Nephron (organoid): ENCODE results near the gene GAK.

Experiments used
- H3K27ac Mint-ChIP-seq, 3 experiments: 2 replicates each; pipeline ENCODE4 v1.8.0; 2020; ENCODE audit warnings: mixed read lengths in 3 of 3, mild to moderate bottlenecking in 2 of 3, moderate library complexity in 1 of 3
- H3K27me3 Mint-ChIP-seq: 2 replicates; pipeline ENCODE4 v1.8.0; 2021; ENCODE audit warnings: low read depth, mild to moderate bottlenecking, moderate library complexity, mixed read lengths
- H3K36me3 Mint-ChIP-seq: 2 replicates; pipeline ENCODE4 v1.8.0; 2020; ENCODE audit warnings: low read depth, mixed read lengths
- H3K4me1 Mint-ChIP-seq: 2 replicates; pipeline ENCODE4 v1.8.0; 2020; ENCODE audit warnings: mixed read lengths
- H3K4me3 Mint-ChIP-seq, 3 experiments: 2 replicates each; pipeline ENCODE4 v1.8.0; 2020; ENCODE audit warnings: mild to moderate bottlenecking in 3 of 3, mixed read lengths in 3 of 3, moderate library complexity in 2 of 3
- H3K9me3 Mint-ChIP-seq: 2 replicates; pipeline ENCODE4 v1.8.0; 2020; ENCODE audit warnings: mixed read lengths
- TF ChIP-seq, protein P1 (sequence below), 3 experiments: fragments of 200-600 bp; sonication (generic); IDR thresholded peaks; one replicate each; pipeline ENCODE4 v1.5.0; 2021; ENCODE audit warnings: antibody characterized with exemption in 3 of 3; ENCODE audit not compliant: unreplicated experiment in 3 of 3

The GAK gene

DNA sequence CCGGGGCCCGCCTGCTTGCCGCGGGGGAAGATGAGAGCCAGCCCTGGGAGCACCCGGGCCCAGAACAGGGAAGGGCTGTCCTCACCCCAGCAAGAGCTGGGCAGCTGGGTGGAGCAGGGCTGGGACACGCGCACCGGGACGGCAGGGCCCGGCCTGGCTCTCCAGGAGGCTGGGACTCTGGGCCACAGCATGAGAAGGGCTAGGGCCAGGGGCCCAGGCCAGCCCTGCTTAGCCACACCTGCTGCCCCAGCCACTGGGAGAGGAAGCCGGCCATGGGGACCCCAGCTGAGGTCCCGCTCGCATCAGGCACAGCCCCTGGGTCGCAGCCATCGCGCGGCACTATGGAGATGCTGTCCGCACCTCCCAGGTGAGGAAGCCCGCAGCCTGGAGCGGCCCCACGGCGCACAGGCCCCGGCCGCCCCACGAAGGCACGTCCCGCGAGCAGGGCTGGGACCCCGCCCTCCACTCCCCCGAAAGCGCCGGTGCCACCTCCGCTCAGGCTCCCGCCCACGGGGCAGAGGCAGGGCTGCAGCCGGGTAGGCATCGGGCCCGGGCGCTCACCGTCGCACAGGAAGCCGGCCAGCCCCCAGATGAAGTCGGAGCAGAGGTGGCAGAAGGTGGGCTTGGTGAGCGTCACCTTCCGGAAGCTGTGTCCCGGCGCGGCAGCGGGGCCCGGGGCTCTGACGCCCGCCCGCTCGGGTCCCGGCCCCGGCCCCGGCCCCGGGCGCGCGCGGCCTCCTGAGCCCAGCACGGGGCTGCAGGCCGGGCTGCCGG, 40.7 kb upstream of the GAK start:
- TF ChIP-seq, protein P1, sequence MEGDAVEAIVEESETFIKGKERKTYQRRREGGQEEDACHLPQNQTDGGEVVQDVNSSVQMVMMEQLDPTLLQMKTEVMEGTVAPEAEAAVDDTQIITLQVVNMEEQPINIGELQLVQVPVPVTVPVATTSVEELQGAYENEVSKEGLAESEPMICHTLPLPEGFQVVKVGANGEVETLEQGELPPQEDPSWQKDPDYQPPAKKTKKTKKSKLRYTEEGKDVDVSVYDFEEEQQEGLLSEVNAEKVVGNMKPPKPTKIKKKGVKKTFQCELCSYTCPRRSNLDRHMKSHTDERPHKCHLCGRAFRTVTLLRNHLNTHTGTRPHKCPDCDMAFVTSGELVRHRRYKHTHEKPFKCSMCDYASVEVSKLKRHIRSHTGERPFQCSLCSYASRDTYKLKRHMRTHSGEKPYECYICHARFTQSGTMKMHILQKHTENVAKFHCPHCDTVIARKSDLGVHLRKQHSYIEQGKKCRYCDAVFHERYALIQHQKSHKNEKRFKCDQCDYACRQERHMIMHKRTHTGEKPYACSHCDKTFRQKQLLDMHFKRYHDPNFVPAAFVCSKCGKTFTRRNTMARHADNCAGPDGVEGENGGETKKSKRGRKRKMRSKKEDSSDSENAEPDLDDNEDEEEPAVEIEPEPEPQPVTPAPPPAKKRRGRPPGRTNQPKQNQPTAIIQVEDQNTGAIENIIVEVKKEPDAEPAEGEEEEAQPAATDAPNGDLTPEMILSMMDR (IDR thresholded peaks at IDR 0.05; ENCODE audit: unreplicated experiment in 3 of 3): no peak
- Mint-ChIP-seq H3K27me3 (peaks cover 22% of the 10 kb centered on the region), H3K4me3 (peak overlapping the region; percentile 11 to 59 (median 54)), H3K27ac (no peak overlapping the region), H3K4me1 (no peaks in the 10 kb centered on the region), H3K36me3 (no peaks in the 10 kb centered on the region), H3K9me3 (peaks cover 3% of the 10 kb centered on the region)

DNA sequence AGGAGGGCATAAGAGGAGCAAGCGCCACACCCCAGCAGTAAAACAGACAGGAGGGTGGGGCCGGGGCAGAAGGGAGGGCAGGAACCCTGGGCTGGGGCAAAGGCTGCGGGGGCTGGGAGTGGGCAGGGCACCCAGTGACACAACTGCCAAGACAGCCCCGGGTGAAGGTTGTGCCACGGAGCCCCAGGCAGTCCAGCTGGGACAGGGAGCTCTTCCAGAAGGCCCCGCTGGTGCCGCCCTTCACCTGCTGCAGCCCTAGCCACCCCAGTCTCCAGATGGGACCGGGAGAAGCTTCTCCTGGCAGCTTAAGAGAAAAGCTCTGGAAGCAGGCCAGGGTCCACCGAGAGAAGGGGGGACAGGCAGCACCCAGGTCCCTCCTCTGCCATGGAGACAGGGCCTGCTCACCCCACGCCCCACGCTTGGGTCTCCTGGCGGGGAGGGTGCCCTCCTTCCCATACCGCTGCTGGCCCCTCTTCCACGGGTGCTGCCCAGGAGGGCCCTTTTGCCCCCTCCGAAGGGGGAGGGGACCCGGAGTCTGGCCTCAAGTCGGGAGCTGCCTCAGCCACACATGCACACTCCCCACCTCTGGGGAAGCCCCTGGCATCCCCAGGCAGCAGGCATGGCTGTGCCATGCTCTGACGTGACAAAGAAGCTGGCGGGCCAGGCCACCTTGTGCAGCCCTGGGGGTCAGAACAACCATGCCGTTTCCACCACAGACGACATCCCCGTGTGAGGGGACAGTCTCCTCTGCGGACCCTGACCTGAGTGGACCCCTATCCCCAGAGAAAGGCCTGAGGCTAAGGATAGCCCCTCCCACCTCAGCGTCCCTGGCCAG, 39.8 kb upstream of the GAK start:
- no peaks in the 10 kb centered on the region for H3K4me1 Mint-ChIP-seq
- H3K9me3 Mint-ChIP-seq: peaks cover 3% of the 10 kb centered on the region
- peak overlapping the region in 2 of 3 experiments; percentile 54 to 59 for H3K4me3 Mint-ChIP-seq
- no peak overlapping the region for H3K27ac Mint-ChIP-seq
- no peaks in the 10 kb centered on the region for H3K36me3 Mint-ChIP-seq
- H3K27me3 Mint-ChIP-seq: peaks cover 22% of the 10 kb centered on the region
- TF ChIP-seq, protein P1 (IDR thresholded peaks at IDR 0.05; ENCODE audit: unreplicated experiment in 3 of 3): no peak

DNA sequence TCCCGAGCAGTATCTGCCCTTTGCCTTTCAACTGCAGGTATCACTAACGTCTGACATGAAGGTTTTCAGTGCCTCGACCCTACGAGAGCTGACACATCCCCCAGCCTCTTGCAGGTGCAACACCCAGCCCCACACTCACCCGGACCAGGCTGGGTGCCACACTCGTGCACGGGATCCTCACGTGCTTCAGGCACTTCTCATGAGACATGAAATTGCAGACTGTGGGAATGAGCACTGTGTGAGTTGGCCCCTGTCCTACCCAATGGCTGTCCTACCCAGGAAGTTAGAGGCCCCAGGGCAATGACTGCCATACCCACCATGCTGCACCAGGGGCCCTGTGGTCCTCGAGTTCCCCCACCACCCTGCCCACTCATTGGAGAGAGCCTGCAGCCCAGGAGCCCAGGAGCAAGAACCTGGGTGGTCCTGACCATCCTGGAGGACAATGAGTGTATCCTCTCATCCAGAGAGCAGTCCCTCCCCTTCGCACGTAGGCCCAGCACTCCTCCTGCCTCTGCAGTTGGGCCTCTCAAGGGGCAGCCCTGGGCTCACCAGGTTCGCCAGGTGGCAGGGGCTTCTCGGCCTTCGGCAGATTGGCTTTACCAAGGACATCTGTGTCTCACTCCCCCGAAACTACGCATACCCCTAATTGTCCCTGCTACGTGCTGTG, 38.9 kb upstream of the GAK start:
- H3K4me3 Mint-ChIP-seq: peak overlapping the region; percentile 32 to 65 (median 50)
- TF ChIP-seq, protein P1 (IDR thresholded peaks at IDR 0.05; ENCODE audit: unreplicated experiment in 3 of 3): no peak
- peaks cover 3% of the 10 kb centered on the region for H3K9me3 Mint-ChIP-seq

DNA sequence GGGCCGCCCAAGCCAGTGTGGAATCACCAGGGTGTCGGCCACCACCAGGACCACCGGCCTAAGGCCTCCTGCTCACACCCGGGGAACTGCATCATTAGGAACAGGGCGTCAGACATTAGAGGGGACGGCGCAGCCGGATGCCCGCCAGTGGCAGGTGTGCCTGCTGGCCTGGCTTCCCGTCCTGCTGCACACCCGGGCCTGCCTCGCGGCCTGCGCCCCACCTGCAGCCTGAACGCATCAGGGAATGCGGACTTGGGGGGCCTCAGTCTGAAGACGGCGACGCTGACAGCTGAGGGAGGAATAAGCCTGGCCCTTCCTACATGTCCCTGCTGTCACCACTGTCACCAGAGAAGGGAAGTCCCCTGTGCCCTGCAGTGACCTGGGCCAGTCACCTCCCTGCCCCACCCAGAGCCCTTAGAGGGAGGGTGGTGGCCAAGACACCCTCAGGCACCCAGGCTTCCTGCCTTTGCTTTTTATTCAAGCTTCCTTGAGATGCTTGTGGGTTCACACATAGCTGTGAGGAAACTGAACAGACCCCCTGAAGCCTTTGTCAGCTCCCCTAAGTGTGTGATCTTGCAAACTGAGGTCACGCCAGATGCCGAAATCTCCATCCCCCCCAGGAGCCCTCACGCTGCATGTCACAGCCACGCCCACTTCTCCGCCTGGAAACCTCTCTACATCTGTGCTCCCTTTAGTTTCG, 38.1 kb upstream of the GAK start:
- H3K27me3 Mint-ChIP-seq: peaks cover 22% of the 10 kb centered on the region
- TF ChIP-seq, protein P1 (IDR thresholded peaks at IDR 0.05; ENCODE audit: unreplicated experiment in 3 of 3): no peak
- H3K36me3 Mint-ChIP-seq: no peaks in the 10 kb centered on the region
- no peaks in the 10 kb centered on the region for H3K4me1 Mint-ChIP-seq
- no peak overlapping the region for H3K27ac Mint-ChIP-seq
- peak overlapping the region in 2 of 3 experiments; percentile 60 to 65 for H3K4me3 Mint-ChIP-seq
- peaks cover 3% of the 10 kb centered on the region for H3K9me3 Mint-ChIP-seq

More for the DNA sequence above, 38.9 kb upstream of the GAK start:
- no peaks in the 10 kb centered on the region for H3K4me1 Mint-ChIP-seq
- H3K27ac Mint-ChIP-seq: no peak overlapping the region
- H3K27me3 Mint-ChIP-seq: peaks cover 22% of the 10 kb centered on the region
- H3K36me3 Mint-ChIP-seq: no peaks in the 10 kb centered on the region

DNA sequence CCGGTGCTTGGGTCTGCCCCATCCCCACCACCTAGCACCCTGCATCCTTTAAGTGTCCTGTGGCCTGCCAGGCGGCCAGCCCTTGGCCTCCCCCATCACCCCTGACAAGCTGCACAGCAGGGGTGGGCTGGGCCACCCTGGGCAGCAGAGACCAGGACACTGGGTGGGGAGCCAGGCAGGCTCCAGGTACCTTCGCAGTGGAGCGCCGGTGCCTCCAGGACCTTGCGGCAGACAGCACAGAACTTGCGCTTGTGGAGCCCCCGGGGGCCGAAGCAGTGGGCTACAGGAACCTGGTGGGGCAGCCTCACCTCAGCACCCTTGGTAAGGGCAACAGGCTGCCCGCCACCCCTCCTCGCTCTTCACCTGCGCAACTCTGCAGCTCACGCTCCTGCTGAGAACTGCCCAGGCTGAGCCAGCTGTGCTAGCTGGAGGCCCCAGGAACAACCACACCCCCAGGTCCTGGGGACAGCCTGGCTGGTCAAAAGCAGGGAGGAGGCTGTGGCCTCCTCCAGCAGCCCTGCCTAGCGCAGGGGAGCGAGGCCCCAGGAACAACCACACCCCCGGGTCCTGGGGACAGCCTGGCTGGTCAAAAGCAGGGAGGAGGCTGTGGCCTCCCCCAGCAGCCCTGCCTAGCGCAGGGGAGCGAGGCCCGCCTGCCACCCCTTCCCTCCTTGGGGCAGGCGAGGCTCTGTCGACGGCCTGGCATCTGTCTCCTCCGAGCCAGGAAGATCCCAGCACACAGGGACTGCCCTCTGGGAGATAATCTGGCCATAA, 36.7 kb upstream of the GAK start:
- H3K27ac Mint-ChIP-seq: no peak overlapping the region
- no peaks in the 10 kb centered on the region for H3K36me3 Mint-ChIP-seq
- TF ChIP-seq, protein P1 (IDR thresholded peaks at IDR 0.05; ENCODE audit: unreplicated experiment in 3 of 3): no peak
- H3K27me3 Mint-ChIP-seq: peaks cover 22% of the 10 kb centered on the region
- no peaks in the 10 kb centered on the region for H3K9me3 Mint-ChIP-seq
- H3K4me3 Mint-ChIP-seq: peak overlapping the region in 1 of 3 experiments; percentile 34
- H3K4me1 Mint-ChIP-seq: no peaks in the 10 kb centered on the region
